Measurements from ENCODE around the gene CFAP74.

CFAP74 gene

DNA sequence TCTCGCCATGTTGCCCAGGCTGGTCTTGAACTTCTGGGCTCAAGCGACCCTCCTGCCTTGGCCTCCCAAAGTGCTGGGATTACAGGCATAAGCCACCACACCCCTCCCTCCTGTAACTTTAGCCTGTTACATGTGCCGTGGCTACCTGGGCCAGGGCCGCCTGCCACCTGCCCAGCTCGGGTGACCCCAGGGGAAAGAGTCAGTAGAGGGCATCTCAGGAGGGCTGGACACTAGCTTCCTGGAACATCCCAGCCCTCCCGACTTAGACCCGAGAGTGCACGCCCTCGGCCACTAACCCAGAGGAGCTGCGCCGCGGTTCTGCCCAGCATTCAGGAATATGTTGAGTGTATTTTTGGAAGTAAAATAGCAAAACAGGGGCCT, 44.1 kb downstream of the CFAP74 start:
- Histone ChIP-seq H3K4me1 (ENCODE audit: control insufficient read depth, insufficient read depth, low read length) (no peaks in the 10 kb centered on the region; the same call in 1 of the 2 replicates), H3K4me3 (ENCODE audit: low read length) (no peak overlapping the region; the same call in 1 of the 2 replicates), H3K27ac (ENCODE audit: low read length) (no peak overlapping the region), H3K36me3 (ENCODE audit: control insufficient read depth, insufficient read depth, low read length) (no peaks in the 10 kb centered on the region), H3K9me3 (ENCODE audit: control insufficient read depth, insufficient read depth, low read length) (no peaks in the 10 kb centered on the region), H3K27me3 (ENCODE audit: control insufficient read depth, insufficient read depth, low read length) (no peaks in the 10 kb centered on the region)
- WGBS (ENCODE audit: insufficient coverage, insufficient read length) = no CpG with 5 or more reads among the region's 12 CpGs
- DNase-seq (ENCODE audit: low read depth, low spot score) = no peak

DNA sequence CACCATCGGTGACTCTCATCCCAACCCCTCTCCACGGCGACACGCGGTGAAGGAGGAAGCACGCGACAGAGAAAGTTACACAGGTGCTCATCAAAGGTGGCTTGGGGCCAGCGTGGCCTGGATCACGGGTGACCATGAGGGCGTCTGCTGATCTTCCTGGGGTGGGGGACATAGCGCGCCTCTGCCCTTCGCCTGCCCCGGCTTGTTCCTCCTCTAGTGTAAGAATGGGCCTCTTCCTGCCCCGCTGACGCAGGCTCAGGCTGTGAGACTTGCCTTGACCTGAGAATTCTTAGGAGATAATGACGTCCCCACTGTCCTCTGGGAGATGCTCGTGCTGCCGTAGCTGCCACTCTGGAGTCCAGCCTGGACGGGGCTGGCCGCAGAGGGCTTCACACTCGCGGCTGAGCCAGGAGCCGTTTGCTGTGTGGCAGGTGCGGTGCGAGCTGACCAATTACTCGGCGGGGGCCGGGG, 45.5 kb downstream of the CFAP74 start:
- Histone ChIP-seq H3K27me3 (ENCODE audit: control insufficient read depth, insufficient read depth, low read length) (no peaks in the 10 kb centered on the region), H3K4me1 (ENCODE audit: control insufficient read depth, insufficient read depth, low read length) (no peaks in the 10 kb centered on the region; the same call in 1 of the 2 replicates), H3K36me3 (ENCODE audit: control insufficient read depth, insufficient read depth, low read length) (no peaks in the 10 kb centered on the region), H3K4me3 (ENCODE audit: low read length) (no peak overlapping the region), H3K27ac (ENCODE audit: low read length) (no peak overlapping the region), H3K9me3 (ENCODE audit: control insufficient read depth, insufficient read depth, low read length) (no peaks in the 10 kb centered on the region)
- WGBS (ENCODE audit: insufficient coverage, insufficient read length) = no CpG with 5 or more reads among the region's 29 CpGs
- DNase-seq (ENCODE audit: low read depth, low spot score) = no peak

DNA sequence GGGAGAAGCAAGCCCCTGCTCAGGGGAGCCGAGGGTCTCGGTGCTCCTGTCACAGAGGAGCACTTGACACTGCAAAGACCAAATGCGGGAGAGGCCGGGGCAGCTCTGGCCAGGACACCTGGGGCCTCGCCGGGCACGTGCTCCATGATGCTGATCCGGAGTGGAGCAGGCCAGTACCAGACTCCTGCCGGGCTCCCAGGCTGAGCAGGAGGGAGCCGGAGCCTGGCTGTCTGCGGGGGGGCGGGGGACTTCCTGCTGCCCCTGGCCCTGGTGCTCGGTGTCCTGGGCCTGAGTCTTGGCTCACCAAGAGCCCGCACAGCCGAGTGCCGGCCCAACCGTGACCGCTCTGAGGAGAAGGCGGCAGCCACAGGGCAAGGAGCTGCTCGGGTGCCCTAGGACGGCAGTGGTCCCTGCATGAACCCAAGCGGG, 46.0 kb downstream of the CFAP74 start:
- WGBS (ENCODE audit: insufficient coverage, insufficient read length) = no CpG with 5 or more reads among the region's 22 CpGs
- Histone ChIP-seq H3K36me3 (ENCODE audit: control insufficient read depth, insufficient read depth, low read length) (no peaks in the 10 kb centered on the region), H3K4me3 (ENCODE audit: low read length) (no peak overlapping the region), H3K27ac (ENCODE audit: low read length) (no peak overlapping the region), H3K9me3 (ENCODE audit: control insufficient read depth, insufficient read depth, low read length) (no peaks in the 10 kb centered on the region), H3K4me1 (ENCODE audit: control insufficient read depth, insufficient read depth, low read length) (no peaks in the 10 kb centered on the region; the same call in 1 of the 2 replicates), H3K27me3 (ENCODE audit: control insufficient read depth, insufficient read depth, low read length) (no peaks in the 10 kb centered on the region)
- no peak for DNase-seq (ENCODE audit: low read depth, low spot score)

DNA sequence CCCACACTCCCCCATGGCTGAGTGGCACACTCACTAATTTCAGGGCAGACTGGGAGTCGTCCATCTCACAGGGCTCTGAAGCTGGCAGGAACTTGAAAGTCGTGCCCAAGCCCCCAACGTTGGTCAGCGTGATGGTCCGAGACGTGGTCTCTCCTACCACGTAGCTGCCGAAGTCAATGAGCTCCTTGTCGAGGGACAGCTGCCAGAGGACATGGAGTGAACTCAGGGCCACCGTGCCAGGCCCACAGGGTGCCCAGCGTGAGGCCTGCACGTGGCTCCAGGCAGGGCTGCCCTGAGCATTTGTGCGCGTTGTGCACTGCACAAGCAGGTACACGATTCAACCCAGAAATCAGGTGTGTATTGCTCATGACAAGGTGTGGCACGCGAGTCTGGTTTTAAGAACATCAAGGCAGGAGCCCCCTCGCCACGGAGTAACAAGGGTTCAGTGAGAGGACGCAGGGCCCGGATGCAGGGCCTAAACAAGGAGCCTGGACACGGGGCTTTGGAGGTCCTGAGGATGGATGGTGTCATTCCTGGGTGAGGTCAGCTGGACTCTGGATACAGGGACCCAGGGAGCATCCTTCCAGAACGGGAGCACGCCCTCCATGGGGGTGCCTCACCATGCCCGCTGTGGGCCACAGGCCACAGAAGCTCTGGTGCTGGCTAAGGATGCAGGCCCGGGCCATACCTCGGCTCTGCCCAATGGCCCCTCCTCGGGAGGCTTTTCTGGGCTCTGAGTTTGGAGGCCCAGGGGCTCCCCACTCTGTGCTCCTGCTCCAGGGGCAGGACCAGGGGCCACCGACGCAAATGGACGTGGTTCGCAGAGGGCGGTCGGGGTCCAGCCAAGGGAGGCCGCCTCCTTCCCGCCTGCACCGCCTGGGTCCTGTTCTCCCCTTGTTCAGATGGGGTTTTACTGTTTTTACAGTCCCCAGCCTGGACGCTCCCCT, 46.7 kb downstream of the CFAP74 start:
- Histone ChIP-seq H3K27ac (ENCODE audit: low read length) (no peak overlapping the region), H3K4me3 (ENCODE audit: low read length) (no peak overlapping the region), H3K4me1 (ENCODE audit: control insufficient read depth, insufficient read depth, low read length) (no peaks in the 10 kb centered on the region; the same call in 1 of the 2 replicates), H3K36me3 (ENCODE audit: control insufficient read depth, insufficient read depth, low read length) (no peaks in the 10 kb centered on the region), H3K27me3 (ENCODE audit: control insufficient read depth, insufficient read depth, low read length) (no peaks in the 10 kb centered on the region), H3K9me3 (ENCODE audit: control insufficient read depth, insufficient read depth, low read length) (no peaks in the 10 kb centered on the region)
- no CpG with 5 or more reads among the region's 38 CpGs for WGBS (ENCODE audit: insufficient coverage, insufficient read length)
- no peak for DNase-seq (ENCODE audit: low read depth, low spot score)

DNA sequence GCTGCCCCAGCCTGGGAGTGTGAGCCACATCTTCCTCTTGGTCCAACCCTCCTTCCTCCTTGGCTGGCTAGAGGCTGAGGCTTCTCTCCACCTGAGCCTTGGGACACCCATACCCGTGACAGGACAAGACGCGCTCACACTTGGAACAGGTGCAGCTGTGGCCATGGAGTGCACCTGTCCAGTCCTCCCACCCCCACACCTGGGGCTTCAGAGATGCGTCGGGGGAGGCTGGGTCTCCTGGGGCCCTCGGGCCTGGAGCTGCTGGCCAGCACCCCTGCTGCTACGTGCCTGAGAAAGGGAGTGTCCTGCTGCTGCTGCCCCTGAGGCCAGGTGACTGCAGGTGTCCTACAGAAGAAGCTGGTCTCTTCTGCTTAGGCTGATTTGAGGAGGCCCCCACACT, 47.5 kb downstream of the CFAP74 start:
- Histone ChIP-seq H3K4me1 (ENCODE audit: control insufficient read depth, insufficient read depth, low read length) (no peaks in the 10 kb centered on the region), H3K27ac (ENCODE audit: low read length) (no peak overlapping the region), H3K36me3 (ENCODE audit: control insufficient read depth, insufficient read depth, low read length) (no peaks in the 10 kb centered on the region), H3K9me3 (ENCODE audit: control insufficient read depth, insufficient read depth, low read length) (no peaks in the 10 kb centered on the region), H3K27me3 (ENCODE audit: control insufficient read depth, insufficient read depth, low read length) (no peaks in the 10 kb centered on the region), H3K4me3 (ENCODE audit: low read length) (no peak overlapping the region)
- DNase-seq (ENCODE audit: low read depth, low spot score) = no peak
- WGBS (ENCODE audit: insufficient coverage, insufficient read length) = no CpG with 5 or more reads among the region's 7 CpGs

- Histone ChIP-seq H3K4me3 (ENCODE audit: low read length) (no peak overlapping the region), H3K27me3 (ENCODE audit: control insufficient read depth, insufficient read depth, low read length) (no peaks in the 10 kb centered on the region), H3K27ac (ENCODE audit: low read length) (no peak overlapping the region), H3K4me1 (ENCODE audit: control insufficient read depth, insufficient read depth, low read length) (no peaks in the 10 kb centered on the region), H3K9me3 (ENCODE audit: control insufficient read depth, insufficient read depth, low read length) (no peaks in the 10 kb centered on the region), H3K36me3 (ENCODE audit: control insufficient read depth, insufficient read depth, low read length) (no peaks in the 10 kb centered on the region)
- no peak for DNase-seq (ENCODE audit: low read depth, low spot score)
- no CpG with 5 or more reads among the region's 14 CpGs for WGBS (ENCODE audit: insufficient coverage, insufficient read length)
Measured at GRCh38 chr1:1955621-1956094, 47.9 kb downstream of the CFAP74 start.

GRCh38 chr1:1954831-1955441, 48.6 kb downstream of the CFAP74 start:
- Histone ChIP-seq H3K9me3 (ENCODE audit: control insufficient read depth, insufficient read depth, low read length) (no peaks in the 10 kb centered on the region), H3K36me3 (ENCODE audit: control insufficient read depth, insufficient read depth, low read length) (no peaks in the 10 kb centered on the region), H3K27me3 (ENCODE audit: control insufficient read depth, insufficient read depth, low read length) (no peaks in the 10 kb centered on the region), H3K4me1 (ENCODE audit: control insufficient read depth, insufficient read depth, low read length) (no peaks in the 10 kb centered on the region), H3K4me3 (ENCODE audit: low read length) (no peak overlapping the region), H3K27ac (ENCODE audit: low read length) (no peak overlapping the region)
- DNase-seq (ENCODE audit: low read depth, low spot score) = no peak
- WGBS (ENCODE audit: insufficient coverage, insufficient read length) = no CpG with 5 or more reads among the region's 46 CpGs

DNA sequence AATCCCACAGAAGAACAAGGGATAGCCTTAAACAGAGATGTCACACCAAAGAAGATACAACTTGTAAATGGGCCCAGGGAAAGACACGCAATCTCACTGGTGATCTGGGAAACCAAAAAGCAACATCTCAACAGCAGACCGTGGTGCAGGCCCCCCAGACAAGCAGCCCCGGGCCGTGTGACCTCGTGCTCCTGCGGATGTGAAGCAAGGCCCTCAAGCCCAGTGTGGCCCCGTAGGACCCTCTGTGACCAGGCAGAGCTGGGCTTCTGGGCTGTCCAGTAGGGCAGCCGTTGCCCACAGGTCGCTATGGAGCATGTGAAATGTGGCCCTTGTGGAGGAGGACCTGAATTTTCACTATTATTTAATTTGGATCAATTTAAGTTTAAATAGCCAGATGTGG, 49.6 kb downstream of the CFAP74 start:
- Histone ChIP-seq H3K4me1 (ENCODE audit: control insufficient read depth, insufficient read depth, low read length) (no peaks in the 10 kb centered on the region), H3K4me3 (ENCODE audit: low read length) (no peak overlapping the region), H3K36me3 (ENCODE audit: control insufficient read depth, insufficient read depth, low read length) (no peaks in the 10 kb centered on the region), H3K9me3 (ENCODE audit: control insufficient read depth, insufficient read depth, low read length) (no peaks in the 10 kb centered on the region), H3K27me3 (ENCODE audit: control insufficient read depth, insufficient read depth, low read length) (no peaks in the 10 kb centered on the region), H3K27ac (ENCODE audit: low read length) (no peak overlapping the region)
- WGBS (ENCODE audit: insufficient coverage, insufficient read length) = no CpG with 5 or more reads among the region's 9 CpGs
- DNase-seq (ENCODE audit: low read depth, low spot score) = no peak

- H3K27me3 ChIP-seq (ENCODE audit: control insufficient read depth, insufficient read depth, low read length) = no peaks in the 10 kb centered on the region
- H3K9me3 ChIP-seq (ENCODE audit: control insufficient read depth, insufficient read depth, low read length) = no peaks in the 10 kb centered on the region
- WGBS (ENCODE audit: insufficient coverage, insufficient read length) = no CpG with 5 or more reads among the region's 5 CpGs
- H3K4me1 ChIP-seq (ENCODE audit: control insufficient read depth, insufficient read depth, low read length) = no peaks in the 10 kb centered on the region
- H3K36me3 ChIP-seq (ENCODE audit: control insufficient read depth, insufficient read depth, low read length) = no peaks in the 10 kb centered on the region; the same call in 1 of the 2 replicates
- DNase-seq (ENCODE audit: low read depth, low spot score) = no peak
- H3K4me3 ChIP-seq (ENCODE audit: low read length) = no peak overlapping the region
- no peak overlapping the region for H3K27ac ChIP-seq (ENCODE audit: low read length)
Measured at GRCh38 chr1:1950940-1951339, 52.6 kb downstream of the CFAP74 start.

- H3K4me3 ChIP-seq (ENCODE audit: low read length) = no peak overlapping the region
- no peaks in the 10 kb centered on the region; the same call in 1 of the 2 replicates for H3K4me1 ChIP-seq (ENCODE audit: control insufficient read depth, insufficient read depth, low read length)
- no peaks in the 10 kb centered on the region for H3K27me3 ChIP-seq (ENCODE audit: control insufficient read depth, insufficient read depth, low read length)
- WGBS (ENCODE audit: insufficient coverage, insufficient read length) = no CpG with 5 or more reads among the region's 1 CpG
- no peaks in the 10 kb centered on the region for H3K9me3 ChIP-seq (ENCODE audit: control insufficient read depth, insufficient read depth, low read length)
- H3K27ac ChIP-seq (ENCODE audit: low read length) = no peak overlapping the region
- H3K36me3 ChIP-seq (ENCODE audit: control insufficient read depth, insufficient read depth, low read length) = no peaks in the 10 kb centered on the region; the same call in 1 of the 2 replicates
- no peak for DNase-seq (ENCODE audit: low read depth, low spot score)
Measured at GRCh38 chr1:1948783-1949182, 54.8 kb downstream of the CFAP74 start.
